Measurements from ENCODE around the gene JAZF1. TPM values are rescaled to one million over a fixed set of nuclear protein-coding genes. Genes with fewer than 3 reads are reported as not detected.

Gene JAZF1
- 5.0 and 7.1 TPM in 2 replicates for total RNA-seq (2012; rRNA removed)

GRCh38 chr7:28180364-28181147 lies at the start of gene JAZF1:
Gene JAZF1 (minus strand): TSS chr7:28180795.
- H3K4me1 ChIP-seq (ENCODE audit: control insufficient read depth, insufficient read depth, low read length): peaks cover 27% of the 10 kb centered on the region
- peak within 1 kb of the TSS; percentile 83 for H3K4me3 ChIP-seq (ENCODE audit: low read length)
- H3K9me3 ChIP-seq (replicated peaks; ENCODE audit: low read length): no peaks in the 10 kb centered on the region
- peak within 1 kb of the TSS; percentile 87 for H3K4me2 ChIP-seq (ENCODE audit: low read length)
- no peaks in the 10 kb centered on the region for H3K36me3 ChIP-seq (ENCODE audit: insufficient read depth, low read length)
- no peaks in the 10 kb centered on the region for H3K27me3 ChIP-seq (ENCODE audit: control insufficient read depth, insufficient read depth, low read length)
- peak within 1 kb of the TSS; percentile 42 for H3K9ac ChIP-seq (ENCODE audit: low read depth, low read length)

DNA sequence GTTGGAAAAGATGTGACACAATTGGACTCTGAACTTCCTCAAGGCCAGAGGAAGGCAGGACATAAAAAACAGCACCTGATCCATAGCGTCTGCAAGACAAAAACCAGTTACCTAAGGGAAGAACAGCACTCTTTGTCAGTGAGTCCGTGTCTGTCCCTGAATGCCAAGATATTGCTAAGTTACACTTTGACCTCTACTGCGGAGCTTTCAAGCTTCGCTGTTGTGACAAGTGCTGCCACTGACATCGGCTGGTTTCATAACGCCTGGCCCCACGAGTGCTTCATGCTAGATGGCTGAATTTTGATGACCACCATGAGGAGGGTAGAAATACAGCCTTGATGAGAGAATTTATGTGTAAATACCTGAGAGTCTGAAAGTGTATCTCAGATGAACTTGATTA lies 49.7 kb upstream of the JAZF1 start:
- H3K9ac ChIP-seq (ENCODE audit: low read depth, low read length): no peak overlapping the region
- no peaks in the 10 kb centered on the region for H3K4me1 ChIP-seq (ENCODE audit: control insufficient read depth, insufficient read depth, low read length)
- H3K4me2 ChIP-seq (ENCODE audit: low read length): no peak overlapping the region
- H3K27me3 ChIP-seq (ENCODE audit: control insufficient read depth, insufficient read depth, low read length): no peaks in the 10 kb centered on the region
- no peaks in the 10 kb centered on the region for H3K36me3 ChIP-seq (ENCODE audit: insufficient read depth, low read length)
- no peaks in the 10 kb centered on the region for H3K9me3 ChIP-seq (replicated peaks; ENCODE audit: low read length)
- no peak overlapping the region for H3K4me3 ChIP-seq (ENCODE audit: low read length)

DNA sequence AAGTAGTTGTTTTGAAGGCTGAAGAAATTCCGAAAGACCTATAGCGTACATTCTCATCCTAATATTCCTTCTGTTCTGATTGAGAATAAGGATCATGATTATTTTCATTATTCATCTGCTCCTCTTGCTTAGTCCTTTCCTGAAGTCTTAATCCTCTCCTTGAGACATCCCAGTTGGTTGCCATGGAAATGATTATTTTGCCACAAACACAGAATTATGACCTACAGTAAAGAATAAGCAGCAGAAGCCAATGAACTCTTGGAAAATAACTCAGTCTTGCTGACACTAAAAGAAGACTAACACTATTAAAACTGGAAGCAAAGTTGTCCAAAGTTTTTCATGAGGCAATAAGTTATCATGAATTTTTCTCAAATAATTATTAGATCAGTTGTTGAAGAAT lies 47.8 kb upstream of the JAZF1 start:
- H3K4me1 ChIP-seq (ENCODE audit: control insufficient read depth, insufficient read depth, low read length): no peaks in the 10 kb centered on the region
- H3K4me2 ChIP-seq (ENCODE audit: low read length): no peak overlapping the region
- no peaks in the 10 kb centered on the region for H3K9me3 ChIP-seq (replicated peaks; ENCODE audit: low read length)
- H3K36me3 ChIP-seq (ENCODE audit: insufficient read depth, low read length): no peaks in the 10 kb centered on the region
- no peak overlapping the region for H3K9ac ChIP-seq (ENCODE audit: low read depth, low read length)
- no peak overlapping the region for H3K4me3 ChIP-seq (ENCODE audit: low read length)
- H3K27me3 ChIP-seq (ENCODE audit: control insufficient read depth, insufficient read depth, low read length): peaks cover 3% of the 10 kb centered on the region

GRCh38 chr7:28226003-28226402 lies 45.4 kb upstream of the JAZF1 start:
- Histone ChIP-seq H3K36me3 (ENCODE audit: insufficient read depth, low read length) (no peaks in the 10 kb centered on the region), H3K4me2 (ENCODE audit: low read length) (no peak overlapping the region), H3K4me1 (ENCODE audit: control insufficient read depth, insufficient read depth, low read length) (no peaks in the 10 kb centered on the region), H3K9me3 (replicated peaks; ENCODE audit: low read length) (no peaks in the 10 kb centered on the region), H3K9ac (ENCODE audit: low read depth, low read length) (no peak overlapping the region), H3K27me3 (ENCODE audit: control insufficient read depth, insufficient read depth, low read length) (peaks cover 15% of the 10 kb centered on the region), H3K4me3 (ENCODE audit: low read length) (no peak overlapping the region)

GRCh38 chr7:28225576-28225975 lies 45.0 kb upstream of the JAZF1 start:
- H3K9me3 ChIP-seq (replicated peaks; ENCODE audit: low read length): no peaks in the 10 kb centered on the region
- no peak overlapping the region for H3K4me2 ChIP-seq (ENCODE audit: low read length)
- no peak overlapping the region for H3K9ac ChIP-seq (ENCODE audit: low read depth, low read length)
- no peak overlapping the region for H3K4me3 ChIP-seq (ENCODE audit: low read length)
- no peaks in the 10 kb centered on the region for H3K4me1 ChIP-seq (ENCODE audit: control insufficient read depth, insufficient read depth, low read length)
- no peaks in the 10 kb centered on the region for H3K36me3 ChIP-seq (ENCODE audit: insufficient read depth, low read length)
- H3K27me3 ChIP-seq (ENCODE audit: control insufficient read depth, insufficient read depth, low read length): peaks cover 15% of the 10 kb centered on the region

- Histone ChIP-seq H3K4me3 (ENCODE audit: low read length) (no peak overlapping the region), H3K4me1 (ENCODE audit: control insufficient read depth, insufficient read depth, low read length) (no peaks in the 10 kb centered on the region), H3K36me3 (ENCODE audit: insufficient read depth, low read length) (no peaks in the 10 kb centered on the region), H3K27me3 (ENCODE audit: control insufficient read depth, insufficient read depth, low read length) (peaks cover 15% of the 10 kb centered on the region), H3K4me2 (ENCODE audit: low read length) (no peak overlapping the region), H3K9me3 (replicated peaks; ENCODE audit: low read length) (no peaks in the 10 kb centered on the region), H3K9ac (ENCODE audit: low read depth, low read length) (no peak overlapping the region)
Observed at GRCh38 chr7:28224675-28225074, 44.1 kb upstream of the JAZF1 start.

DNA sequence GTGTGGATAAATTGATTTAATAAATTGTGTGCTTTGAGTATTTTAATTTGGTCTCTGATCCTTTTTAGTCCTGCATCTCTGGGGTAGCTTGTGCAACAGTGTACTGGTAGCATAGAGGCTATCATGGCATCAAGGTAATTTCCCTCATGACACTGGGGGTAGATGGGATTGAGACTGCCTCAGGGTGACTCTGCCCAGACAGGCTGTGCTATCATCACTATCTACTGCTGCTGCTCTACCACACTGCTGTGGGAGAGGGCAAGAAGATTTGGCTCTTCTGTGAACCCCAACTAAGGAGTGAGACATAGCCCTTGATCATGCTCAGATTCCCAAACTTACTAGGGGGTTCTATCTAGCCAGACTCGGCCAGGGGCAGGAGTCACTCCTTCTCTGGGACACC lies 43.6 kb upstream of the JAZF1 start:
- no peaks in the 10 kb centered on the region for H3K9me3 ChIP-seq (replicated peaks; ENCODE audit: low read length)
- H3K4me1 ChIP-seq (ENCODE audit: control insufficient read depth, insufficient read depth, low read length): no peaks in the 10 kb centered on the region
- no peak overlapping the region for H3K4me2 ChIP-seq (ENCODE audit: low read length)
- H3K4me3 ChIP-seq (ENCODE audit: low read length): no peak overlapping the region
- H3K27me3 ChIP-seq (ENCODE audit: control insufficient read depth, insufficient read depth, low read length): peaks cover 15% of the 10 kb centered on the region
- H3K36me3 ChIP-seq (ENCODE audit: insufficient read depth, low read length): no peaks in the 10 kb centered on the region
- H3K9ac ChIP-seq (ENCODE audit: low read depth, low read length): no peak overlapping the region

- H3K4me3 ChIP-seq (ENCODE audit: low read length): no peak overlapping the region
- H3K9ac ChIP-seq (ENCODE audit: low read depth, low read length): no peak overlapping the region
- H3K4me1 ChIP-seq (ENCODE audit: control insufficient read depth, insufficient read depth, low read length): no peaks in the 10 kb centered on the region
- peaks cover 15% of the 10 kb centered on the region for H3K27me3 ChIP-seq (ENCODE audit: control insufficient read depth, insufficient read depth, low read length)
- H3K36me3 ChIP-seq (ENCODE audit: insufficient read depth, low read length): no peaks in the 10 kb centered on the region
- H3K4me2 ChIP-seq (ENCODE audit: low read length): no peak overlapping the region
- H3K9me3 ChIP-seq (replicated peaks; ENCODE audit: low read length): no peaks in the 10 kb centered on the region
Observed at GRCh38 chr7:28222636-28223035, 42.0 kb upstream of the JAZF1 start.

GRCh38 chr7:28219793-28220192 lies 39.2 kb upstream of the JAZF1 start:
- H3K9me3 ChIP-seq (replicated peaks; ENCODE audit: low read length): no peaks in the 10 kb centered on the region
- no peak overlapping the region for H3K4me3 ChIP-seq (ENCODE audit: low read length)
- H3K27me3 ChIP-seq (ENCODE audit: control insufficient read depth, insufficient read depth, low read length): peaks cover 15% of the 10 kb centered on the region
- H3K9ac ChIP-seq (ENCODE audit: low read depth, low read length): no peak overlapping the region
- H3K36me3 ChIP-seq (ENCODE audit: insufficient read depth, low read length): no peaks in the 10 kb centered on the region
- no peak overlapping the region for H3K4me2 ChIP-seq (ENCODE audit: low read length)
- H3K4me1 ChIP-seq (ENCODE audit: control insufficient read depth, insufficient read depth, low read length): no peaks in the 10 kb centered on the region

GRCh38 chr7:28217143-28217542 lies 36.5 kb upstream of the JAZF1 start:
- no peaks in the 10 kb centered on the region for H3K9me3 ChIP-seq (replicated peaks; ENCODE audit: low read length)
- no peak overlapping the region for H3K9ac ChIP-seq (ENCODE audit: low read depth, low read length)
- H3K4me3 ChIP-seq (ENCODE audit: low read length): no peak overlapping the region
- no peaks in the 10 kb centered on the region for H3K4me1 ChIP-seq (ENCODE audit: control insufficient read depth, insufficient read depth, low read length)
- no peaks in the 10 kb centered on the region for H3K36me3 ChIP-seq (ENCODE audit: insufficient read depth, low read length)
- H3K4me2 ChIP-seq (ENCODE audit: low read length): no peak overlapping the region
- peaks cover 6% of the 10 kb centered on the region for H3K27me3 ChIP-seq (ENCODE audit: control insufficient read depth, insufficient read depth, low read length)

DNA sequence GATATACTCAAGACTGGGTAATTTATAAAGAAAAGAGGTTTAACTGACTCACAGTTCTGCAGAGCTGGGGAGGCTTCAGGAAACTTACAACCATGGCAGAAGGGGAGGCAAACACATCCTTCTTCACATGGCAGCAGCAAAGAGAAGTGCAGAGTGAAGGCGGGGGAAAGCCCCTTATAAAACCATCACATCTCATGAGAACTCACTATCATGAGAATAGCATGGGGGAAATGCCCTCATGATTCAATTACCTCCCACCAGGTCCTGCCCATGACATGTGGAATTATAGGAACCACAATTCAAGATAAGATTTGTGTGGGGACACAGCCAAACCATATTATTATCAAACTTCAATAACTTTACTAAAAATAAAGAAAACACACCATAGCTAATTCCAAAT lies 30.4 kb upstream of the JAZF1 start:
- H3K9me3 ChIP-seq (replicated peaks; ENCODE audit: low read length): no peaks in the 10 kb centered on the region
- peaks cover 7% of the 10 kb centered on the region for H3K4me1 ChIP-seq (ENCODE audit: control insufficient read depth, insufficient read depth, low read length)
- H3K27me3 ChIP-seq (ENCODE audit: control insufficient read depth, insufficient read depth, low read length): no peaks in the 10 kb centered on the region
- no peak overlapping the region for H3K9ac ChIP-seq (ENCODE audit: low read depth, low read length)
- H3K4me2 ChIP-seq (ENCODE audit: low read length): no peak overlapping the region
- H3K4me3 ChIP-seq (ENCODE audit: low read length): no peak overlapping the region
- no peaks in the 10 kb centered on the region for H3K36me3 ChIP-seq (ENCODE audit: insufficient read depth, low read length)

DNA sequence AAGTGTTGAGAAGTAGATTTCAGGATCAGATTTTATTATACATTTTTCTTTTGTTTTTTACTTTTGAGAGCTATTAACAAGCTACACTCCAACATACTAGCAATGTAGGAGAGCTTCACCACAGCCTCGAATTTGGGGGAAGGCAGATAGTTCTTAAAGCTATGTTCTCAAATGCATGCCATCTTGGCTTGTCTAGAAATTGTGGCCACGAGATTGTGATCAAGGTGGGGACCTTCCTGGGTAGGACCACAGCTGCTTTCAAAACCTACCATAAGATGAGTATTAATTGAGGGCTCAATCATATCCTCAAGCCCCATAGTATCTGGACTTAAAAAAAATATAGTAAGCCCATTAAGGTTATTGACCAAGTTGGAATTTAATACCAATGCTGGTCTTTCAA lies 27.9 kb upstream of the JAZF1 start:
- no peaks in the 10 kb centered on the region for H3K27me3 ChIP-seq (ENCODE audit: control insufficient read depth, insufficient read depth, low read length)
- H3K36me3 ChIP-seq (ENCODE audit: insufficient read depth, low read length): no peaks in the 10 kb centered on the region
- H3K4me1 ChIP-seq (ENCODE audit: control insufficient read depth, insufficient read depth, low read length): peaks cover 13% of the 10 kb centered on the region
- H3K9ac ChIP-seq (ENCODE audit: low read depth, low read length): no peak overlapping the region
- H3K4me3 ChIP-seq (ENCODE audit: low read length): no peak overlapping the region
- H3K9me3 ChIP-seq (replicated peaks; ENCODE audit: low read length): no peaks in the 10 kb centered on the region
- H3K4me2 ChIP-seq (ENCODE audit: low read length): no peak overlapping the region

Data from skeletal muscle satellite cell (primary cell).